H1 (cell line): ENCODE measurements around the gene BCAS3. TPM values are rescaled to one million over a fixed set of nuclear protein-coding genes. Genes with fewer than 3 reads are reported as not detected.

Experiments used
- JUN ChIP-seq: IDR thresholded peaks from 2 replicates; pipeline ENCODE4 v1.6.1; 2011; ENCODE audit warnings: low read depth, mild to moderate bottlenecking, improper control_type of control experiment, low read length
- POLR2AphosphoS5 ChIP-seq: IDR thresholded peaks from 2 replicates; pipeline ENCODE4 v1.6.1; 2011; ENCODE audit warnings: low read depth, low read length
- polyA plus RNA-seq, 7 experiments: library from polyadenylated mRNA; depleted of rRNA in 3 of 7; stranded (reverse) in 5 of 7; unstranded in 2 of 7; fragments of >200 nt in 5 of 7; fragments of 200-250 nt in 2 of 7; gene quantifications; 1 replicate in 5 of 7; 2 replicates in 1 of 7; 4 replicates in 1 of 7; pipeline versions ENCODE4 v1.2.1 to v1.2.3, GENCODE V29; 2011 to 2013; ENCODE audit warnings: missing spikeins in 2 of 7, mixed read lengths in 2 of 7
- total RNA-seq: library from RNA; stranded (reverse); fragmentation: NEBNext Ultra II Directional; extraction: Animal tissue kit (Norgen Biotek cat#: 25700); gene quantifications from 2 replicates; pipeline ENCODE4 v1.2.1, GENCODE V29; 2021

The BCAS3 gene
- total and polyA plus RNA-seq, 2 of the 8 experiments (the other 6 are each of a cell fraction or from before 2014, with no cell fraction given): 9.9 to 13.3 TPM

- TF ChIP-seq JUN: no peak
- TF ChIP-seq POLR2AphosphoS5: no peak
Observed at GRCh38 chr17:61251939-61252865, 574.6 kb downstream of the BCAS3 start (continued).
